Lower leg skin (tissue), 4 donors: ENCODE measurements around the gene NIPBL. TPM values are rescaled to one million over a fixed set of nuclear protein-coding genes. Genes with fewer than 3 reads are reported as not detected.
"Not testable (repeated sequence)": the region's sequence is repeated elsewhere in the genome, so short reads cannot be mapped to it uniquely, and the experiment has no call there.

Experiments
- DNase-seq, 2 donors: peaks; one replicate each; pipeline ENCODE4 v3.0.0-alpha.2; 2019; ENCODE audit warnings: low spot score in 2 of 2
- H3K4me3 ChIP-seq: fragments of 200-600 bp; sonication (generic); 2 replicates; pipeline ENCODE4 v1.5.1; 2017; ENCODE audit warnings: mild to moderate bottlenecking, low read depth; ENCODE audit not compliant: poor library complexity, severe bottlenecking
- CTCF ChIP-seq, 3 donors: fragments of 450-650 bp; IDR thresholded peaks; one replicate each; pipeline ENCODE4 v1.5.1; 2016; ENCODE audit warnings: antibody characterized with exemption in 3 of 3, mild to moderate bottlenecking in 3 of 3, moderate library complexity in 2 of 3
- POLR2A ChIP-seq, 2 donors: fragments of 450-650 bp; IDR thresholded peaks; one replicate each; pipeline ENCODE4 v1.6.1; 2016 to 2017; ENCODE audit warnings: antibody characterized with exemption in 2 of 2, mild to moderate bottlenecking in 1 of 2, moderate library complexity in 1 of 2
- WGBS, 2 donors: methylation state at CpG; one replicate each; pipeline ENCODE4 v1.1.5; 2018; 5-methylcytosine and 5-hydroxymethylcytosine counted together
- intact Hi-C: fragments of 100-400 bp; cut with DNase I; formaldehyde crosslinking; loops from one replicate; pipeline ENCODE4 v1.15.0; 2023; ENCODE audit warnings: low total_unique reads
- total RNA-seq, 4 donors: library from RNA; depleted of rRNA; stranded (reverse); fragments of >200 nt; gene quantifications; one replicate each; pipeline ENCODE4 v1.1.0, GENCODE V29; 2016

NIPBL gene
- total RNA-seq, 4 donors from 2014 or later, result 39.0 to 56.9 (median 49.4) TPM

GRCh38 chr5:36886791-36887190 is 10.2 kb downstream of the NIPBL start:
- 88 to 91% methylated on average over 3 of the region's 3 CpGs for WGBS, 2 donors
- TF ChIP-seq POLR2A (IDR thresholded peaks at IDR 0.05) (no peak), CTCF (IDR thresholded peaks at IDR 0.05) (no peak)
- intact Hi-C loops, result no loop called here
- no peak overlapping the region for H3K4me3 ChIP-seq
- DNase-seq, result no peak

GRCh38 chr5:36887532-36887931 is 11.0 kb downstream of the NIPBL start:
- TF ChIP-seq POLR2A (IDR thresholded peaks at IDR 0.05) (no peak), CTCF (IDR thresholded peaks at IDR 0.05) (no peak)
- intact Hi-C loops, result no loop called here
- no peak for DNase-seq
- no peak overlapping the region for H3K4me3 ChIP-seq

GRCh38 chr5:36888303-36888702 is 11.7 kb downstream of the NIPBL start:
- TF ChIP-seq CTCF (IDR thresholded peaks at IDR 0.05), result no peak
- TF ChIP-seq POLR2A (IDR thresholded peaks at IDR 0.05), result no peak
- no peak for DNase-seq
- no peak overlapping the region for H3K4me3 ChIP-seq
- intact Hi-C loops, result no loop called here

- intact Hi-C loops, result no loop called here
- no peak for DNase-seq
- WGBS, 2 donors, result 75 to 78% methylated on average over 1 of the region's 1 CpG
- TF ChIP-seq POLR2A (IDR thresholded peaks at IDR 0.05), result no peak
- TF ChIP-seq CTCF (IDR thresholded peaks at IDR 0.05), result no peak
- no peak overlapping the region for H3K4me3 ChIP-seq
These were observed 12.7 kb downstream of the NIPBL start for GRCh38 chr5:36889264-36889663.

- WGBS, 2 donors, result 81 to 85% methylated on average over 1 of the region's 1 CpG
- TF ChIP-seq POLR2A (IDR thresholded peaks at IDR 0.05) (no peak), CTCF (IDR thresholded peaks at IDR 0.05) (no peak)
- intact Hi-C loops, result no loop called here
- no peak overlapping the region for H3K4me3 ChIP-seq
- no peak for DNase-seq
These were observed 14.7 kb downstream of the NIPBL start for GRCh38 chr5:36891266-36891665.

GRCh38 chr5:36892085-36892830 is 15.7 kb downstream of the NIPBL start:
- 81 to 94% methylated on average over 3 of the region's 6 CpGs for WGBS, 2 donors
- intact Hi-C loops, H3K4me3 ChIP-seq, DNase-seq: not testable (repeated sequence)
